ENCODE data around the gene EMX1.

The EMX1 gene

DNA sequence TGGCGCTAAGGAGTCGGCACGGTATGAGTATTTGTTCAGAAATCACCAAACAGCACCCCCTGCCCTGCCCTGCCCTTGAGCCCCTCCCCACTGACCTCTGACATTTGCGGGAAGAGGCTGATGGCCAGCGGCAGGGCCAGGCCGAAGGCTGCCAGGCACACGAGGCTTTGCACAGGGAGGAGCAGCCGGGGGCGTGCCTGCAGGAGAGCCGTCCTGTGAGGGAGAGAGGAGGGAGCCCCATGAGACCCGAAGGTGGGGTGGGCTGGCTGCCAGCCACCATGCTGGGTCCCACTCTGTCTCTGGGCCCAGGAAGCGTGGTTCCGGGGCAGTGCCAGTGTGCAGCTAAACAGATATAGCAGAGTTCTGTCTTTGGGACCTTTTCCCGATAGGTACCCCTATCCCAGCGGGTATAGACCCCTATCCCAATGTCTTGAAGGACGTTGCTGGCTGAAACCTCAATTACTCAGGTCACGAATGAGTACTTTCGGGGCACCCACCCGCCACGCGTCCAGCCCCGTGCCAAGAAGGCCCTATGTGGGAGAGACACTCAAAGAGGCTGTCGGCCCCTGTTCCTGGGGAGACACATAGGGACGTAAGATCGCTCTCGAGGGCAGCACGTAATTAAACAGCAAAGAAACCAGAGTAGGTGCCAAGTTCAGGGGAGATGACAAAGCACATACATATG, 43.9 kb downstream of the EMX1 start:
- no peak for DNase-seq

DNA sequence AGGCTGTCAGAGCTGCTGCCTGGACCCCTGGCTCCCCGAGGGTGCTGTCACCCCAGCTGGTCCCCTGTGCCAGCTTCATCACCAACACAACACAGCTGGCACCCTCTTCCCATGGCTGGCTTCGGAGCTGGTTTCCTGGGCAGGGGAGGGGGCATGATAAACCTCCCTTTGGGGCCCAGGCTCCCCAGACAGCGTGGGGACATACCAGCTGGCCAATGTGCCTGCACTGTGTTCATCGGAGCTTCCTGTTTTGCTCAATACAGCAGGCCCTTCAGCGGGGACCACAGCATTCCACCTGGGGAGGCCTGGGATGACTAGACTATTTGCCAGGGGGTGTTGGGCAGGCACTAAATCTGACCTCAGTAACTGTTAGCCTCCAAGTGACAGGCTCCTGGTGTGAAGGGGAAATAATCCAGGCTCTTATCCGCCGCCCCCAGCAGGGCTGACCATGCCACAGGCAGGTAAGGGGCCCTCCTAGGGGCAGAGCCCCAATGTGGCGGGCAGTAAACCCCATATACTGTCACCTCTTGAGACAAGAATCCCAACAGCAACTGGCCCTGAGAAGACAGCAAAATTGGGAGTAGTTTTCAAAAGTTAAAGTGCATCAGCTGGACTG, 44.6 kb downstream of the EMX1 start:
- no peak for DNase-seq

DNA sequence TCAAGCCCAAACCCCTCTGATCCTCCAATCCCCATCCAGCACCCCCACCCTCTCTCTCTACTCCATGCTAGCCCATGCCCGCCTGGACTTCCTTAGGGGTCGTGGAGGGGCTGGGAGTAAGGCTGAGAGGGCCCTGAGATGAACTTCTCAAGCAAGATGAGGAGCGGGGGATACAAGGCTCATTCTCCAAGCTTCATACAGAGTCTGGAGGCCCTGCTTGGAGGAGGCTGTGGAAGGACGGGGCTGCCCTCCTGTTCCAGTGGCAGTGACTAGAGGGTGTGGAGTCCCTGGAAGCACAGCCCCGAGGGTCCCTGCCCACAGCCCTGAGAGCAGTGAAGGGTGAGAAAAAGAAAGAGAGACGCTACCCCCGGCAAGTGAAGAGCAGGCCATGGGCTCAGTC, 45.6 kb downstream of the EMX1 start:
- DNase-seq: no peak

DNA sequence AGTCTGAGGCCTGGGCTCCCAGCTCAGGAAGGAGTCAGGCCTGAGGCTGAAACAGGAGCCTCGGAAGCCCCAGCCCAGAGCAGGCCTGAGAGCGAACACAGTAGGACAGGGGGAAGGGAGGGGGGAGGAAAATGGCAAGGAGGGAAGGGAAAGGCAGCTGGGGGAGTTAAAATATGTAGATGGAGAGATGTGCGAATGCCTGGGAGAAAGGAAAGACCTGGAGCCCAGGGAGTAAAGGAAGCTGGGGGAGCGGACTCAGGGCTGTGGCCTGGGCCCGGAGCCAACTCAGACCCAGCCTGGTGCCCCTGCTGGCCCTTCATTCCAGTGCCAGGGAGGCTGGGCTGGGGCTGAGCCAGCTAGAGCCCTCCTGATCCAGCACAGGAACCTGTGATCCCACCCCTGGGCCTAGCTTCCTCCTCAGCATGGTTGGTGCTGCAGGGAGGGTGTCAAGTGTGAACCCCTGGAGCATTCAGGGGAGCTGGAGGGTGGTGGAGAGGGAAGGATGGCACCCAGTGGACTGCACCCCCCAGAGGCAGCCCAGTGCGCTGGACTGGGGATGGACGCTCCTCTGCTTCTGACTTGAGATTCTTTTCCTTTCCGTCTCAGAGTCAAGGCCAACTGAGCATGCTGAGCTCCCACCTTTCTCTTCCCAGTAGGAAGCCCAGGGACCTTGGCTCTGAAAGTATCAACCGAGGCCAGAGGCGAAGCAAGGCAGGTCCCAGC, 46.3 kb downstream of the EMX1 start:
- no peak for DNase-seq

DNA sequence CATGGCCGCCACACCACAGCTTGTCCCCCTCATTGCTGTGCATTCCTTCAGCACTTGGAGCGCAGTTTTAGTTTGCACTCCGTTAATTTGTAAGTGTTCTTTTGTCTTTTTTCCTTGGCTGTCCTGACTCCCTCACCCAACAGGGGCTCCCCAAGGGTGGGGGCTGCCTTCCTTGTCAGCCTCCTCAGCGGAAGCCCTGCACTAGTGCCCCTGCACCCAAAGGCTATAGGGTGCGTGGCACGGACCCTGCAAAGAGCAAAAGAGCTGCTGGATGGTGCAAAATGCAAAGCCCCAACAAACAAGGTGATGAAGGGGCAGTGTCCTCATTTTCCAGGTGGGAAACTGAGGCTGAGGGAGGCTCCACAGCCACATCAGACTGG, 46.8 kb downstream of the EMX1 start:
- DNase-seq: no peak

DNA sequence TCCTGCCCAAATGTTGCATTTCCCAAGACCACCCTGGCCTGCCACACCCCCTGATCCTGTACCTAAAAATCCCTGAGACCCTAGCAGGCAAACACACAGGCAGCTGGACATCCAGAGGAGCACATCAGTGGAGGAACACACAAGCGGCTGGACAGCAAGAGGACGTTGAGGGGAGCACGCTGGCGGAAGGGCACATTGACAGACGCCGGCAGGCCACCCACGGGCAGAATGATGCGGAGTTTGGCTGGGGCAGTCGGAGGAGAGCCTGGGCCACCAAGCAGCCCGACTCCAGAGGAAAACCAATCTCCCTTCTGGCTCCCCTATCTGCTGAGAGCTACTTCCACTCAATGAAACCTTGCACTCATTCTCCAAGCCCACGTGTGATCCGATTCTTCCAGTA, 47.7 kb downstream of the EMX1 start:
- no peak for DNase-seq

DNA sequence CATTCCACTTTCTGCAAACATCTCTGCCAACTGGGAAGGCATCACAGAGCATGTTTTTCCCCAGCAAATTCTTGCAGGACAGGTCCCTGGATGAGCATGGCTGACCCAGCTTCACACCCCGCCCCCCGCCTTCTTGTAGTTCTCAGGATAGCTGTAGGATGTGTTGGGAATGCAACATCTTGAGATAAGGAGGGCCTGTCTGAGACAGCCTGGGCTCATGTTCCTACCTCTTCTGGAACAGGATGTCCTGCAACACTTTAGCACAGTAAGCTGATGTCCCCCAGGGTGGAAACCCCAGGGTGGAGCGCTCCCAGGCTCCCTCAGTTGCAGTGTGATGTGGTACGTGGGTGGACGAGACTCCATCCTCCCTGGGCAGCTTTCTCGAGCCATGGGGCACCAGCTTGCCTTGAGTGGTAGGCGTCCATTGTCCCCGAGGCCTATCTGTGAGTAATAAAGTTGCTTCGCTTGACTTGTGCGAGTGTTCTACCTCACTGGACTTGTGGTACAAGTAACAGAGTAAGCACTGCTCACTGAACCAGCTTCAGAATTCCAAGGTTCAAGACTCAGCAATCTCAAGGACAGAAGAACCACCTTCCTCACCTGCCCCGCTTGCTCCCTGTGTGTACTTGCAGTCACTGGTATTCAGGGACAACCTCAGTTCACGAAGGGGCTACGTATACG, 48.6 kb downstream of the EMX1 start:
- DNase-seq: no peak

DNA sequence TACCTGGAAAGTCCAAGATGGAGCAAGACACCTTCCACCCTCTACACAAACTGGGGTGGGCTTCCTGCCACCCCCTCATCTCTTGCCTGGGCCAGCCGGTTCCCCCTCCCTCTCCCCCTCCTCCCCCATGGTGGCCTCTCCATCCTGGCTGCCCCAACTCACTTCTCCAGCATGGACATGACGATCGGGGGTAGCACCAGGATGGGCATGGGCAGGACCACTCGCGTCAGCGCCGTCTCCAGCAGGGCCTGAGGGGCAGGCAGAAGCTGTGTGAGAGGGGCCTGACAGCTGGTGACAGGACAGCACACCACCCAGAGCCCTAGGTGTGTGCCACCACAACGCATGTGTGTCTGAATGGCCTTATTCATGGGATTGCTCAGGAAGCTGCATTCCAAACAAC, 51.0 kb downstream of the EMX1 start:
- no peak for DNase-seq

DNA sequence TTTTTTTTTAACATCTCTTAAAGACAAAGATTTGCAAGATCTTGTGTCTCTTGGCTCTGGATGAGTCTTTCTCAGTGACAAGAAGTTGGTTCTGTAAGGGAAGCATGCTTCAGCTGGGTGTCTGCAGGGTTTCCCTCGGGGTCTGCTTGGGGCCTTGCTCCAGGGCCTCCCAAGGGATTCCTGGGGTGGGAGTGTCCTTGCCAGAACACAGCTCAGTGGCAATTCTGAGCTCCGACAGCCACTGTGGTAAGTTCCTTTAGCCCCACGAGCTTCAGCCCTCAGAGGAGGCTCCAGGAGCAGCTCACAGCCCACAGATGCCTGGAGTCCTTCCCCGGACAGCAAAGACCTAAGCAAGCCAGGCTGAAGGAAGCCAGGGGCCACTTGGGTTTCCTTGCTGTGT, 52.4 kb downstream of the EMX1 start:
- no peak for DNase-seq

DNA sequence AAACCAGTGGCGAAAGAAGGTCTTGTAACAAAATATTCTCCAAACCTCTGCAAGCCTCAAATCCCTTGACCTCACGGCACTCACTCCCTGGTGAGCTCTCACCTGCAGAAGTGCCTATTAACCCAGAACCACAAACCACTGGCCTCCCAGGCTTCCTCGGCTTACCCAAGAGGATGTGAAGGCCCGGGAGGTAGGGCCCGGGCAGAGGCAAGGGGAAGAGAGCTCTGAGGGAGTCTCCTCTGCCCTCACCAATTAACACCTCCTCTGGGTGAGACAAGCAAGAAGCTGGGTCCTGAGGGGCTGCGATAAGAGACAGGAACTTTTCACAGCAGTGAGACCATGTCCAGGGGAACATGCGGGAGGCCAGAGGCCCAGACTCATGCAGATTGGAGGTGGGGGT, 53.7 kb downstream of the EMX1 start:
- DNase-seq: no peak

DNA sequence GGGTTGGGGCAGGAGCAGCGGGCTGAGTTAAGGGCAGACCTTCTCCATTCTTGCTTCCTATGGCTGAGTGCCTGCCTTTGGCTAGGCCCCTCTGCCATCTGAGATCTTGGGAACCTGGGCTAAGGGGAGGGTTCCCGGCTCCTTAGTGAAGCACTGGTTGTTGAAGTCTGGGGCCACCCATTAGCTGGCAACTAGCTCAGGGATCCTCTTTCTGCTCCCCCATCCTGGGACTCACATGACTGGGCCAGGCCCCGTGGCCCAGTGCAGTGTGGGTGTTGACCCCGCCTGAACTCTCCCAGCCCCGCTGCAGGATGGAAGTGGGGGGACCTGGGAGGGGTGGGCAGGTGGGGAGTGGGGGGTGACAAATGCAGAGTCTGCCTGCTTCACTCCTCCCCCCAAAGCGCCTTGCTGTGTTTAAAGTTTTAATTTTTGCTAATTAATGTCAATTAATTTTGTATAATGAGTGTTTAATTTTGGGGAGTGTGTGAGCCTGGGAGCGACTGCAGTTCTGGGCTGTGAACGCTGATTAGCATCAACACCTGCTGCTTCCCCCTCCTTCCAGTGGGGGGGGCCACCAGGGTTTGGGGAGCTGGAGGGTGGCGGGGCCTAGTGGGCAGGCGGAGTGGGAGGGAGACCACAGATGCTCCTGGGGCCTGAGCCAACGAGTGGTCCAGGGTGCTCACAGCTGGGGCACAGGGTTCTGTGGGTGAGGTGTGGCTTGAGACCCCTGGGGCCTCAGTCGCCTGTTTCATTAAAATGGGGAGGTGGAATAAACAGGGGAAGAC, 55.2 kb downstream of the EMX1 start:
- DNase-seq: no peak

DNA sequence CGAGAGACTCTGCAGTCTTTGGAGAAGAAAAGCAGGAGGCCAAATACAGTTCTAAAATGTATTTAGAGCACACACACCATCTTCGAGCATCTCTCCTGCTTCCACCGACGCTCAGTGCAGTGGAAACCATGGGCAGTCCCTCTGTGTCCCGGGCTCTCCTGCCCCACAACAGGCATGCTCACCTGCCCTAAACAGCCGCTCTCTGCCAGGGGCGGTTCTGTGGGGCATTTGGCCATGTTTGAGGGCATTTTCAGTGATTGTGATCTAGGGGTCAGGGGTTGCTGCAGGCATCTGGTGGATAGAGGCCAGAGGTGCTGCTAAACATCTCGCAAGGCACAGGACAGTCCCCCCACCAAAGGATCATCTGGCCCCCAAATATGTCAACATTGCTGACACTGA, 55.8 kb downstream of the EMX1 start:
- DNase-seq: no peak

DNA sequence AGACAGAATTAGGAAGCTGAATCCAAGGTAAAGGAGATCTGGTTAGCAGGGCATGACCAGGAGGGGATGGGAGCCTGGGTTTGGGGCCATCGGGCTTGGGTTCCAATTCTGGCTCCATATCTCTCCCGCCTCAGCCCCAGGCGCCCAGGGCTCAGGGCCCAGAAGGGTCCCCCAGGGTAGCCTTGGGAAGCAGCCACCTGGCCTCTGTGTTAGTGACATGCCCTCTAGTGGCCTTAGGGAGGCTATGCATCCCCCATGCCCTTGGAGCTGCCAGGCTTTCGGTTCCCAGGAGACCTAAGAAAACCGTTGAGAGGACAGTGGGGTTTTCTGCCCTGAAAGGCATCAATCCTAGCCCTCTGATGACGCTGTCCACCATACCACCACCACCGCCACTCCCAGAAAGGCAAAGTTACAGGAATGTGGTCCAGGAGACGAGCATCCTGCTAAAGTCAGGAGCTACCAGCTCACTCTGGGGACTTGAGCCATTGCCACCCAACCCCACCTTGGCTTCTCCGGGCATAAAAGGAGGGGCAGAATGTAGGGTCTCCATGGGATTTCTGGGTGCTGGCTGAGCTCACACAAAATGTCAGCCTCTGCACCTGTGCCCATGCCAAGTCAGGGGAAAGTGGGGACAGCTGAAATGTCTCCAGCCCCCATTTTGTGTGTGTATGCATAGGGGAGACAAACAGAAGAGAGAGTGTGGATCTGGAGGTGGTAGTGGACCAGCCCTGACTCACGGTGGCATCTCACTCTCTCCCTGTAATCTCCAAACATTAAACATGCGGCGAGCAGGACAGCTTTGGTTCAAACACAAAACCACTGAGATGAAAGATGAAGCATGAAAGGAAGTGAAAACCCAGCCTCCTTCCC, 56.5 kb downstream of the EMX1 start:
- peak; percentile 14 for DNase-seq

DNA sequence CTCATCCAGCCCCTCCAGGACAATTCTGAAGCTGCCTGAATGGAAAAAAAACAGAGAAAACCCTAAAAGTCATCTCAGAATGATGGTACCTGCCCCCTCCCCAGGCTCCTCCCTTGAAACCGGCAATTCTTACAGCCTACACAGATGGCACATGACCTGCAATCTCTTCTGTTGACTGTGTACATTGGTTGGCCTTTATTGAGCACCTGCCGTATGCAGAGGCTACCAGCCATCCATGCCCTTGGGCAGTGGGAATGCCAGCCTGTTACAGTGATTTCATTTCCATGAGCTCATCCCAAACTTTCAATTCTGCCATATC, 57.1 kb downstream of the EMX1 start:
- no peak for DNase-seq

DNA sequence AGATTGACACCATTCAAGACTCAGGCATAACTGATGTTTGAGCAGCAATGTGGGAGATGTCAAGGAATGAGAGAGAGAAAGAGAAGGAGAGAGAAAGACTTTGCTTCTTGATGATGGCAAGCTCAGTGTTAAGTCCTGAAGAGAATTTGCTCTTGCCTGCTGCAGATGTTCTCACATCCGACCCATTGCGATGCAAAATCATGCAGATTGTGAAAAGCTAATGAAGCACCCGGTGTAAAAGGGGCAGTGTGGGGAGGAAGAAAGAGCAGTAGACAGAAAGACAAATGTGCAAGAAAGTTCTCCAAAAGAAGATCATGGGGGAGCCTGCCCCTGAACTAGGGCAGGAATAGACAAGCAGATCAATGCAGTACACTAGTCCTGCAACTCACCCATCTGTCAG, 57.7 kb downstream of the EMX1 start:
- no peak for DNase-seq

DNA sequence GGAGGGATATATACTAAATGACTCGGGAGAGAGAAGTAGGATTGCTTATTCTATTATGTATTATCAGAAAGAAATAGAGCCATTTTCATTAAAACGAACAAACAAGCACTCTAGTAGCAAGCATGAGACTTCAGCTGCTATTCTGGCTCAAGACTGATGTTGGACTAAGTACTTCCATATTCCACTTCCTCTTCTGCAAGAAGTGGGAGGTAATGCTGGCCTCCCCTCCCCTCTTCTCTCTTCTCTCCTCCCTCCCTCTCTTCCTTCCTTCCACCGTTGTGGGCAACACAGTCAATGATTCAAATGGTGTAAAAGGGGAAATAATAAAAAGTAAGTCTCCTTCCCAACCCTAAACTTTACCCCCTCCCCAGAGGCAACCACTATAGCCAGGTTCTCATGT, 62.6 kb downstream of the EMX1 start:
- no peak for DNase-seq

DNA sequence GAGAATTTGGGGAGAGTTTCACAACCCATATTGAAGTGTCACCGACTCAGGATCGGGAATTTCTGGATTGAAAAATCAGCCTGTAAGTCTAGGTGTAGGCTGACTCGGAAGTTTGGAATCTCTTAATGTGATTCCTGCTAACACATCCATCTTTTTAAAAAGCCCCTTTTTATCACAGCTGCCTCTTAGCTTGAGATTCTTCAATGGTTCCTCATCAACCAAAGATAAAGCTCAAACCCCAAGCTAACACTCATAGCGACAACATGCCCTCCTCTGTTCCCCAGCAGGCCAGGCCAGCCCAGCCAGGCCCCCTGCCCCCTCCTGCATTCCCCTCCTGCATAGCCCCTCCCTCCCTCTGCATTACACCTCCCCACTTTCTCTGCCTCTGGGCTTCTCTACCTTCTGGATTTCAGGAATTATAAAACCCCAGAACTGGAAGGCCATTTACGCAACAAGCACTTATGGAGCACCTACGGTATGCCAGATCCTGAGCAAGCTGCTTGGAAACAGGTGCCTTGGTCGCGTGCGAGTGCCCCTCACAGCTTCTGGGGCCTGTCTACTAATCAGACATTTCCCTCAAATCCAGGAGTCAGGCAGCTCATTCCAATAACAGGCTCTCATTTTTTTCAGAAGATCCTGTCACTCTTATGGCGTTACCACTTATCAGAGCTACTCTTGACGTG, 63.4 kb downstream of the EMX1 start:
- no peak for DNase-seq

DNA sequence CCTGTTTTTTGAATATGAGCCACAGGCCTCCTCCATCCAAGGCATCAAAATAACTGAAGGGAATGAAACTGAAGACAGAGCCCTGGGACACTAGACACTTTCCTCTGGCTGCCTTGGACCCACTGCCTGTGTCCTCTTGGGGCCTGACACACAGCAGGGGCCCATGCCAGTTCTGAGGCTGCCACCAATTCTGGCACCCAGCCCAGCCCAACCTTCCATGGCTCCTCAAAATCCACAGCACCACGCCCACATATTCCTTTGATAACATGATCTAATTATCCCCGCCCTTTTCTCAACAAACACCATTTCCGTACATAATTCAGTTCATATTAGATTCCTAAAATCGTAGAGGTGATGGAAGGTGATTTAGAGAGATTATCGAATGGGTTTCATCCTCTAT, 64.2 kb downstream of the EMX1 start:
- DNase-seq: no peak

DNA sequence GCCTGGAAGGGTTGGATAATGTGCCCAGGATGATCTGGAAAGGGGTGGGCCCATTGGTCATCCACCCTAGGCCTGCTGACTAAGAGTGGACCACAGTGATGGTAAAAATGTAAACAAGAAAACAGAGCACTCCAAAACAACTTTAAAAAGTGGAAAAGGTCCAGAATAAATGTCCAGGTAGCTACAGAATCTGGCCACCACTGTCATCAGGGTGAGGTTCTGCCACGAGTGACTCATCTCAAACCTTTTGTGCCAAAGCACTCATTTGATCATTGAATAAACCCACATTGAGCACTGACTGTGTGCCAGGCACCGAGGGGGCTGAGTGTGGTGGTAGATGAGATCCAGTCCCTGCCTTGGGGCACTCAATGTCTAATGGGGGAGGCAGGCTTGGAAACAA, 64.9 kb downstream of the EMX1 start:
- no peak for DNase-seq

DNA sequence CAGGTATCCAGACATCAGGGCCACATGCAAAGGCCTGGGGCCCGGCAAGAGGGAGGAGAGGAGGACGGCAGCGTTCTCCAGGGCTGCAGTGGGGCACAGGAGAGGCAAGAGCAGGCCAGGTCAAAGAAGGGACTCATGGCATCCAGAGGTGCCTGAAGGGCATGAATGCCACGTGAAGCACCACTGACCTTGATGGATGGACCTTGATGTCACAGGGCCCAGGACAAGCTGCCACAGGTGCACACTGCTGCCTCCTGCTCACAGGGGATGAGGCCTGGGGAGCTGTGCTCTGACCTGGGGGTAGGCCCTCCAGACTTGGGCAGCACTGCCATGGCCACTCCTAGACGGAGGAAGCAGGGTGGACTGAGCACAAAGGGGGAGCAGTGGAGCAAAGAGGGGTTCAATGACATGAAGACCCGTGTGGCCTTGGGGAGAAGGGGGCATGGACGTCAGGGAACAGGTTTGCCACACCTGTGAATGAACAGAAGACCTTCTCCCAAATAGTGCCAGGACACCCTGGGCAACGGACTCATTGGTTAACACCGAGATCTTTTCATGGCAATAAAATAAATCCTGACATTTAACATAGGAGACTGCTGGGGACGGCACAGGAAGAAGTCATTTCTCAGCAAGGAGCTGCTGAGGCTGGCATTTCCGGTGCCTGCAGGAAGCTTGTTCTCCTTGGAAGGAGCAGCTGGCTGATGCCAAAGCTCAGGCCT, 65.6 kb downstream of the EMX1 start:
- DNase-seq: no peak
